HG03159 (cell line): ENCODE results near the gene ACTA2.

Experiments used
- ATAC-seq: cut with Tn5 transposase; IDR thresholded peaks from one replicate; pipeline ENCODE4 v1.9.1; 2021; ENCODE audit warnings: mild to moderate bottlenecking, moderate library complexity; ENCODE audit not compliant: unreplicated experiment

The ACTA2 gene

DNA sequence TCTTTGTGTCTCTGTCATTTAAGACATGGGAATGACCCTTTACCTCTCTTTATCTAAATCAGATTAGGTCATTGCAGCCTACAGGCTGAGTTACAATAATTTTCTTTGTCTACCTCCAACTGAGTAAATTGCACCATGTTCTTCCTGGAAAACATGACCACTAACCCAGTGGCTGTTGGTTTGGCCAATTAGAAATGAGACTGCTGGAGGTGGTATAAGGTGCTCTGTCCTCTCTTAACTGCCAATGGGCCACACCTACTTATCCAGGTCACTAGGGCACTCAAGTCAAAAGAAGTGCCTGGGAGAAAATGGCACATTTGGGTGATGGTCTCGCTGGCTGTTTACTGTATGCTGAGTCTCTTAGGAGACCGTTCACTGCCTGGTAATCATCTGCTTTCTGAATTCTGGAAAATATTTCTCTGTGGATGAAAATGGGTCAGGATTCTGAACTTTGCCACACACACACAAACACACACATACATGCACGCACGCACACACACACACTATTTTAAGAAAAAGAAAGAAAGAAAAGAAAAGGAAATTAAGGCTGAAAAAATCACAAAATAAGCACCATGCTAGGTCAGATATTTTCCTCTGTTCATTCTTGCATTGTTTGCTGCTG lies 56.1 kb downstream of the ACTA2 start:
- no peak for ATAC-seq

DNA sequence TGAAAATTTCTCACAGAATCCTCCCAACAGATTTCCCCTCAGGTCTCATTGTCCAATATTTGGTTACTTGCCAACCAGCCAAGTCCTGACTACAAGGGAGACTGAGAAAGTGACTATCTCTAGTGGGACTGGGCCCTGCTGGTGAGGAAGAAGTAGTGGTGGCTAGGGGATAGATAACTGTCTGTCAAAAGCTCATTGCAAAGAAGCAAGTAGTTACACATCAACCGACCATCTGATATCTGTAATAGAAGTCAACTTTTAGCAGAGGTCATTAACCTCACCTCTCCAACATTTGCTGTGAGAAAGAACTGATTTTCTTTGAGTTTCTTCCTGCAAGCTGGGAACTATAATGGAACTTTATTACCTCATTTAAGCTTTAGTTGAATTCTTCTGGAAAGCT lies 57.3 kb downstream of the ACTA2 start:
- ATAC-seq = no peak

DNA sequence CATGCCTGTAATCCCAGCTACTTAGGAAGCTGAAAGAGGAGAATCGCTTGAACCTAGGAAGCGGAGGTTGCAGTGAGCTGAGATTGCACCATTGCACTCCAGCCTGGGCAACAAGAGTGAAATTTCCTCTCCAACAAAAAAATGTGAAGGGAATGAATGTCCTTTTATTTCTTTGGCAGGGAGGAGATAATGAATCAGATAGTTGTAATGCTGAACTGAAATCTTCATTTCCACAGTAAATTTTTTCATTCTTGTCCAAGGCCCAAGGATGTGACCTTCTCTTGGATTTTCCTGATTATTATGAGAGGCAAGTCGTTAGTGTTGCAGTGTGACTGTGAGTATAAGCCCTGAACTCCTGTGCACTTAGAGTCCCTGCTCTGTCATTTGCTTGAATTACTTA lies 59.0 kb downstream of the ACTA2 start:
- ATAC-seq = no peak

DNA sequence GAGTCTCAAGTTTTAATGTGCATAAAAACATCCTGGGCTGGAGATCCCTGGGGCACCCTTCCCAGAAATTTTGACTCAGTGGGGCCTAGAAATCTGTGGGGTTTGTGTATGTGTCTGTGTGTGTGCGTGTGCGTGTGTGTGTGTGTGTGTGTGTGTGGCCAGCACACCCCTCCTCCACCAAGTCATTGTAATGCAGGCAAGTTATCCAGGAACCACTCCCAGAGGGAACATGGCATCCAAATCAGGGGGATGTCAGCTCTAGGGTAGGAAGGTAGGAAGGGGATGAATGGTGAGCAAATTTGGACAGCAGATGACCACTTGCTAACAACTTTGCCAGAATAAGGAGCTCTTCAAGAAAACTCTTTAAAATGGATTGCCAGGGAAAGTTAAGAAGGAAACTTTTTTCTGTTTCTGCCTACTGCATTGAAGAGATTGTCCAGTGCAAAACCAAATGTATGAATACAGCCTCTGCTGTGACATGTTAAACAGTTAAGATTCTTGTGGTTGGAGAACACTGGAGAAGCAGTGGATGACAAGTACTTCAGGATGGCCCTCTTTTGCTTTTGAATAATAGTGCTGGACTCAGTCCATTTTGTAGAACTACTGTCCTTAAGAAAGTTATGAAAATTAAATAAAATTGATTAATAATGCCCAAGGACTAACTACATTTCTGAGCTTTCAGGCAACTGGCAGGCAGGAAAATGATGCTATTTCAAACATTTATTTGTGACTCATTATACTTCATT lies 60.2 kb downstream of the ACTA2 start:
- ATAC-seq = no peak

DNA sequence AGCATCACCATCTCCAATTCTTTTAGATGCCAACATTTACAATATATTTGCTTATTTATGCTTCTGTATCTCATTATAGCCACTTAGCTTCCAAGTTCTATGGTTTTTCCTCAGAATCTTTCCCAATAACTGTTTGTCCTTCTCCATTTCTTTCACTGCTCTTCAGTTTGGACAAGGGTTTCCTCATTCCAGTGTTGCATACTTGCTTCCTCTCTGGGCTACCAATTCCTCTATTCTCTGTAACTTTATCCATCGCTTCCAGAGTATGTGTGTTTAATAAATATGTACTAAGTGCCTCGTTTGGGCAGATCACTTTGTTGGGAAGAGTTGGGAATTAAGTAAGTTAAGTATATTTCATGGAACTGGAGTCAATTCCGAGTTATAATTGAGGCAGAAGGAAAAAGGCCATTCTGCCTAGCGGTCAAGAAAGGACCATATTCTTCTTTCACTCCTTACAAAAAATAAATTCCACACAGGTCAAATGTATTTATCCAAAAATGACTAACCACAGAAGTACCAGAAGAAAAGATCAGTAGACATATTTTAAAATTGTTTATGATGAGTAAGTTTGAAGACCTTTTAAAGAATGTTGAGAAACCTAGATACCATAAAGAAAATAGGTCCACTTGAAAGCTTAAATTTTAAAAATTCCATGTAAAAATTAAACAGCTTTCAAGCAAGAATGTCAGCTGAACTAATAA lies 61.7 kb downstream of the ACTA2 start:
- no peak for ATAC-seq

DNA sequence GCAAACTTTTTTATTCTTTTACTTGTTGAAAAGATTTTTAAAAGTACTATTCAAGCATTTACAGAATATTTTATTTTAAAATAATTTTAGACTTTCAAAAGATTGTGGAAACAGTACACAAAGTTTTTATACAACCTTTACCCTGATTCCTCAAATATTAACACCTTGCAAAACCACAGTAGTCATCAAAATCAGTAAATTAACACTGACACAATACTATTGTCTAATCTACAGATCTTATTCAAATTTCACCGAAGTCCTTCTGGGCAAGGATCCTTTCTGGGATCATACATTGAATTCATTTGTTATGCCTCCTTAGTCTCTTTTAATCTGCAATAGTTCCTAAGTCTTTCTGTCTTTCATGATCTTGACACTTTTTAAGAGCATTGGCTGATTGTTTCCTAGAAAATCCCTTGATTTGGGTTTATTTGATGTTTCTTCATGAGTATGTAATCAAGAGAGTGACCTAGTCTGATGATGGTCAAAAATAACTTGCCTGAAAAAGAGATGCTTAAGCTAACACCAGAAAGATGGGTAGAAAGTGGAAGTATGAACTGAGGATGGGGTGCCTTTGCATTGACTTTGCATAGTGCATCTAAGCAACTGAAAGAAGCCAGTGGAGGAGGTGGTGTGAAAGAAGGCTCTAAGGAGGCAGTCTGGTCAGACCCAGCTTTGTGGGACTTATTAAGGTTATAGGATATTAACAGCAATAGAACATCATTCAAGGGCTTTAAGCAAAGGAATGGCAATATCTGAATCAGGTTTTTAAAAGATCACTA lies 62.8 kb downstream of the ACTA2 start:
- peak; percentile 74 for ATAC-seq

DNA sequence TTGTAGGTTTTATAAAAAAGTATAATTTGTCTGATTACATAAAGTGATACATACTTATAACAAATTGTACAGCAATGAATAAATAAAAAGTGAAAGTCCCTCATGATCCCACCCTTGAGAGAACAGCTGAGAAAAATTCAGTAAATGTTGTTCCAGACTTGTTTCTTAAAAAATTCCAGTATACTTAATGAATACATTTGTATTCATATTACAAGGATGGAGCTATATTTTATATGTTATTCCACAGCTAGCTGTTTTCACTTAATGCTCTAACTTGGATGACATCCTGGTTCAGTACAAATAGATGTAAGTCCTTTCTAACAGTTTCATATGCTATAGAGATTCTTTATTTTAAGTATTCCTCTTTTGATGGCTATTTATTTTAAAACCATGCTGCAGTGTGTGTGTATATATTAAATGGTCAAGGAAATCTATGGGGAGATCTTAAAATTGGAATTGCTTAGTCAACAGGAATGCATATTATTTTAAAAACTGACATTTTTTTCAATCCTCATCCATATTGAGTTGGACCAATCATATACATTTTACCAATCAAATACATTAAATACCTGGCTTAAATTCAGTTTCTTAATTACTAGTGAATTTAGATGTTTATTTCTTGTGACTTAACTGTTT lies 63.6 kb downstream of the ACTA2 start:
- ATAC-seq = no peak

DNA sequence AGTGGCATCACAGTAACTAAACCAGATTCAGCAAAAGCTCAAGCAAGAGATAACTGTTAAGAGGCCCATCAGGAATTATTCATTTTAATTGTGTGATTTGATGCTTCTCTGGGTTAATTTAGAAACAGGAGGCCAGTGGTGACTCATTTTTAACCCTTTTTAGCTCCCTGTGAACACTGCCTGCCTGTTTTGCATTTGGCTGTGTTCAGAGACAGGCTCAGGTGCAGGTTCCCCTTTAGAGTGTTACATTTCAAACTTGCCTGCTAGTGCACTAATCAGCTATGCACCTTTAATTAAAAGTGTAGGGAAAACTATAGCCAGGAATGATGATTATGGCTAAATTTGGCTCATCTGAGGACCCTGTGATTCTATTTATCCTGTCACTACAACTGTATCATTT lies 66.0 kb downstream of the ACTA2 start:
- ATAC-seq = peak; percentile 53
